K562 (cell line): Measurements from ENCODE around the gene USP48. TPM values are rescaled to one million over a fixed set of nuclear protein-coding genes. Genes with fewer than 3 reads are reported as not detected.
A peak's percentile ranks its signal among the peaks of the same experiment; 100 is the strongest.

Source experiments
- BRD4 ChIP-seq: fragments of 200-600 bp; sonication (generic); IDR thresholded peaks from 2 replicates; pipeline ENCODE4 v1.6.1; 2017; ENCODE audit warnings: inconsistent platforms
- CBFA2T2 ChIP-seq: fragments of 450-650 bp; conservative IDR thresholded peaks from 2 replicates; pipeline ENCODE4 v1.6.1; 2017; ENCODE audit warnings: mild to moderate bottlenecking
- CHCHD3 ChIP-seq: fragments of 250-450 bp; sonication (Bioruptor Pico); IDR thresholded peaks from 2 replicates; pipeline ENCODE4 v2.1.2; 2022; ENCODE audit warnings: mild to moderate bottlenecking
- EP300 ChIP-seq: IDR thresholded peaks from 2 replicates; pipeline ENCODE4 v1.6.1; 2012; ENCODE audit warnings: low read length, improper control_type of control experiment
- FOSL1 ChIP-seq: fragments of 200-800 bp; sonication (Bioruptor generic); conservative IDR thresholded peaks from 2 replicates; pipeline ENCODE4 v1.6.1; 2016; ENCODE audit warnings: missing genetic modification characterization, missing compliant biosample characterization
- FOXP4 ChIP-seq: sonication (generic); formaldehyde crosslinking; IDR thresholded peaks from 2 replicates; pipeline ENCODE4 v1.8.0; 2022; ENCODE audit warnings: mild to moderate bottlenecking, missing genetic modification reagents, borderline replicate concordance
- KDM1A ChIP-seq, 2 experiments: fragments of 450-650 bp; IDR thresholded peaks; 2 replicates each; pipeline ENCODE4 v1.6.1; 2016; ENCODE audit warnings: mild to moderate bottlenecking in 2 of 2
- MEIS2 ChIP-seq: fragments of 450-650 bp; IDR thresholded peaks from 2 replicates; pipeline ENCODE4 v1.6.1; 2014; ENCODE audit warnings: mild to moderate bottlenecking; ENCODE audit not compliant: partially characterized antibody
- NCOA1 ChIP-seq: fragments of 450-650 bp; IDR thresholded peaks from 2 replicates; pipeline ENCODE4 v1.6.1; 2016; ENCODE audit warnings: low read depth
- RCOR1 ChIP-seq, 2 experiments: IDR thresholded peaks; 2 replicates each; pipeline ENCODE4 v1.6.1; 2012; ENCODE audit warnings: low read depth in 2 of 2, low read length in 2 of 2, borderline replicate concordance in 1 of 2, improper control_type of control experiment in 1 of 2
- SMARCA4 ChIP-seq: fragments of 450-650 bp; IDR thresholded peaks from 2 replicates; pipeline ENCODE4 v1.6.1; 2016
- SMARCE1 ChIP-seq: fragments of 450-650 bp; IDR thresholded peaks from 2 replicates; pipeline ENCODE4 v1.7.1; 2016; ENCODE audit warnings: mild to moderate bottlenecking
- TCF7 ChIP-seq: sonication (generic); IDR thresholded peaks from 2 replicates; pipeline ENCODE4 v1.6.1; 2016; ENCODE audit warnings: antibody characterized with exemption, borderline replicate concordance
- ZFP36 ChIP-seq: fragments of 150-350 bp; IDR thresholded peaks from 2 replicates; pipeline ENCODE4 v1.6.1; 2018; ENCODE audit warnings: low read length, low read depth; ENCODE audit not compliant: partially characterized antibody
- ZNF384 ChIP-seq: IDR thresholded peaks from 2 replicates; pipeline ENCODE4 v1.6.1; 2012; ENCODE audit warnings: low read depth, low read length, improper control_type of control experiment
- ZNF41 ChIP-seq: fragments of 250-450 bp; sonication (Bioruptor Pico); conservative IDR thresholded peaks from 2 replicates; pipeline ENCODE4 v1.4.0; 2020; ENCODE audit warnings: mild to moderate bottlenecking
- ZNF655 ChIP-seq: fragments of 250-450 bp; sonication (Bioruptor Pico); IDR thresholded peaks from 2 replicates; pipeline ENCODE4 v1.5.0; 2021
- polyA plus RNA-seq, 8 experiments: library from polyadenylated mRNA; depleted of rRNA in 4 of 8; stranded (reverse) in 5 of 8; unstranded in 3 of 8; fragments of >200 nt; fragmentation: Nextera tagmentation in 2 of 8; fragmentation: Illumina TruSeq in 1 of 8; extraction: Ambion mirVana in 2 of 8; extraction: Trizol in 1 of 8; gene quantifications; 2 replicates each; pipeline versions ENCODE4 v1.2.1 to v1.2.3, GENCODE V29; 2011 to 2014; ENCODE audit warnings: inconsistent platforms in 1 of 8, missing spikeins in 1 of 8
- total RNA-seq, 7 experiments: library from RNA; depleted of rRNA in 6 of 7; stranded (reverse); fragments of >200 nt in 6 of 7; fragmentation: Illumina TruSeq in 2 of 7; extraction: Trizol in 2 of 7; gene quantifications; 2 replicates each; pipeline versions ENCODE4 v1.2.1 to v1.2.3, GENCODE V29; 2011 to 2021; ENCODE audit warnings: low replicate concordance in 1 of 7
- TF ChIP-seq, protein P1 (sequence below): fragments of 250-450 bp; sonication (Bioruptor Pico); IDR thresholded peaks from 2 replicates; pipeline ENCODE4 v1.5.0; 2020; ENCODE audit warnings: mild to moderate bottlenecking, borderline replicate concordance
- TF ChIP-seq, protein P2 (sequence below), 2 experiments: fragments of 450-650 bp in 1 of 2; sonication (generic) in 1 of 2; formaldehyde crosslinking in 1 of 2; IDR thresholded peaks in 1 of 2; conservative IDR thresholded peaks in 1 of 2; 2 replicates each; pipeline versions ENCODE4 v1.6.1 to v1.8.1; 2016 to 2023; ENCODE audit warnings: mild to moderate bottlenecking in 2 of 2, moderate library complexity in 2 of 2, inconsistent platforms in 1 of 2, missing genetic modification reagents in 1 of 2
- TF ChIP-seq, protein P3 (sequence below): sonication (generic); IDR thresholded peaks from 2 replicates; pipeline ENCODE4 v1.6.1; 2016

The USP48 gene
- total and polyA plus RNA-seq, 9 of the 15 experiments (the other 6 are each of a cell fraction or from before 2014, with no cell fraction given) = 23.3 to 123 (median 106) TPM

DNA sequence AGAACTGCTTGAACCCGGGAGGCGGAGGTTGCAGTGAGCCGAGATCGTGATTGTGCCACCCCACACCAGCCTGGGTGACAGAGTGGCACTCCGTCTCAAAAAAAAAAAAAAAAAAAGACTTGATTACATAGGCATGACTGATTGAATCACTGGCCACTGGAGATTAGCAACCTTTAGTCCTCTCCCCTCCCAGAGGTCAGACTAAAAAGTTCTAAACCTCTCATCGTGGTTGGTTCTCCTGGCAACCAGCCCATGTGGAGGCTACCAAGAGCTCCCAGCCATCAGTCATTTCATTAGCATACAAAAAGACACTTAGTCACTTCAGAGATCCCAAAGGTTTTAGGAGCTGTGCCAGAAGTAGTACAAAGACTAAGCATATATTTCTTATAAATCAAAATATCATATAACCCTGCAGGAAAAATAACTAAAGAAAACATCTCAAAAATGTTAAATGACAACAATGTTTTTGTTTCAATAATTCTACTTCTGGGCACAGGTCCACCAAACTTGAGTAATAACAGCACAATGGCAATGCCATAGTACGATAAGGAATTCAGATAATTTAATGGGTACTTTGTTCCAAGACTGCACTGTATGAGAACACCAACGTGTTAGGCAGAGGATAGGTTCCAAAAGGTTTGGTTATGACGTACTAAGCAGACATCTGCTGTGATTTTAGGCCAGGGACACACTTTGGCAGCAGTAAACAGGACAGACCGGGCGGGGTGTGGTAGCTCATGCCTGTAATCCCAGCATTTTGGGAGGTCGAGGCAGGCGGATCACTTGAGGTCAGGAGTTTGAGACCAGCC, 18.1 kb downstream of the USP48 start (continued):
- 0 out of 2 replicates have a peak, but pooled peaks have one; percentile 25 for TF ChIP-seq ZNF655
- peak; percentile 23; the same call in 1 of the 2 replicates for TF ChIP-seq CBFA2T2
- no peak for TF ChIP-seq ZNF41 (CRISPR knock-in tag)
- no peak for TF ChIP-seq FOXP4 (CRISPR knock-in tag)
- no peak for TF ChIP-seq ZFP36
- TF ChIP-seq ZNF384 = peak; percentile 88
- TF ChIP-seq SMARCA4 = 0 out of 2 replicates have a peak, but pooled peaks have one; percentile 41
- TF ChIP-seq TCF7 = no peak
- TF ChIP-seq NCOA1 = no peak
- peak; percentile 70; the same call in 1 of the 2 replicates for TF ChIP-seq SMARCE1
- TF ChIP-seq EP300 = 0 out of 2 replicates have a peak, but pooled peaks have one; percentile 29
- TF ChIP-seq, protein P1, sequence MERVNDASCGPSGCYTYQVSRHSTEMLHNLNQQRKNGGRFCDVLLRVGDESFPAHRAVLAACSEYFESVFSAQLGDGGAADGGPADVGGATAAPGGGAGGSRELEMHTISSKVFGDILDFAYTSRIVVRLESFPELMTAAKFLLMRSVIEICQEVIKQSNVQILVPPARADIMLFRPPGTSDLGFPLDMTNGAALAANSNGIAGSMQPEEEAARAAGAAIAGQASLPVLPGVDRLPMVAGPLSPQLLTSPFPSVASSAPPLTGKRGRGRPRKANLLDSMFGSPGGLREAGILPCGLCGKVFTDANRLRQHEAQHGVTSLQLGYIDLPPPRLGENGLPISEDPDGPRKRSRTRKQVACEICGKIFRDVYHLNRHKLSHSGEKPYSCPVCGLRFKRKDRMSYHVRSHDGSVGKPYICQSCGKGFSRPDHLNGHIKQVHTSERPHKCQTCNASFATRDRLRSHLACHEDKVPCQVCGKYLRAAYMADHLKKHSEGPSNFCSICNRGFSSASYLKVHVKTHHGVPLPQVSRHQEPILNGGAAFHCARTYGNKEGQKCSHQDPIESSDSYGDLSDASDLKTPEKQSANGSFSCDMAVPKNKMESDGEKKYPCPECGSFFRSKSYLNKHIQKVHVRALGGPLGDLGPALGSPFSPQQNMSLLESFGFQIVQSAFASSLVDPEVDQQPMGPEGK (CRISPR knock-in tag) = no peak
- TF ChIP-seq, protein P2, sequence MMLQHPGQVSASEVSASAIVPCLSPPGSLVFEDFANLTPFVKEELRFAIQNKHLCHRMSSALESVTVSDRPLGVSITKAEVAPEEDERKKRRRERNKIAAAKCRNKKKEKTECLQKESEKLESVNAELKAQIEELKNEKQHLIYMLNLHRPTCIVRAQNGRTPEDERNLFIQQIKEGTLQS (IDR thresholded peaks at IDR 0.05) = peak; percentile 20; the same call in 1 of the 2 replicates
- TF ChIP-seq, protein P2 (CRISPR knock-in tag; conservative IDR thresholded peaks at IDR 0.05) = no peak
- TF ChIP-seq FOSL1 (tag) = peak; percentile 64
- no peak for TF ChIP-seq CHCHD3
- peak; percentile 58 to 80 for TF ChIP-seq KDM1A (IDR thresholded peaks at IDR 0.05)
- no peak for TF ChIP-seq BRD4
- TF ChIP-seq, protein P3, sequence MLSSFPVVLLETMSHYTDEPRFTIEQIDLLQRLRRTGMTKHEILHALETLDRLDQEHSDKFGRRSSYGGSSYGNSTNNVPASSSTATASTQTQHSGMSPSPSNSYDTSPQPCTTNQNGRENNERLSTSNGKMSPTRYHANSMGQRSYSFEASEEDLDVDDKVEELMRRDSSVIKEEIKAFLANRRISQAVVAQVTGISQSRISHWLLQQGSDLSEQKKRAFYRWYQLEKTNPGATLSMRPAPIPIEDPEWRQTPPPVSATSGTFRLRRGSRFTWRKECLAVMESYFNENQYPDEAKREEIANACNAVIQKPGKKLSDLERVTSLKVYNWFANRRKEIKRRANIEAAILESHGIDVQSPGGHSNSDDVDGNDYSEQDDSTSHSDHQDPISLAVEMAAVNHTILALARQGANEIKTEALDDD = peak; percentile 87
- peak; percentile 90 for TF ChIP-seq MEIS2
- TF ChIP-seq RCOR1 (IDR thresholded peaks at IDR 0.05; ENCODE audit: borderline replicate concordance in 1 of 2, low read depth in 2 of 2, low read length in 2 of 2) = peak in 1 of 2 experiments; percentile 76; a peak in 2 of 4 replicates
